GM23338 (cell line): Measurements from ENCODE around the gene NELFA. TPM values are rescaled to one million over a fixed set of nuclear protein-coding genes. Genes with fewer than 3 reads are reported as not detected.
A peak's percentile ranks its signal among the peaks of the same experiment; 100 is the strongest.
"Not testable (repeated sequence)": the region's sequence is repeated elsewhere in the genome, so short reads cannot be mapped to it uniquely, and the experiment has no call there.

ENCODE experiments used
- ATAC-seq: fragments of 200-7000 bp; cut with Tn5 transposase; 3 replicates; pipeline ENCODE4 v1.9.1; 2020
- DNase-seq: peaks from one replicate; pipeline ENCODE4 v3.0.0-alpha.2; 2015; ENCODE audit warnings: low spot score
- H2AFZ ChIP-seq: fragments of 200-600 bp; sonication (generic); 2 replicates; pipeline ENCODE4 v1.8.0; 2016; ENCODE audit warnings: antibody characterized with exemption, mild to moderate bottlenecking, moderate library complexity
- H3F3A ChIP-seq: fragments of 200-600 bp; sonication (generic); replicated peaks from 2 replicates; pipeline ENCODE4 v1.8.0; 2017; ENCODE audit warnings: antibody characterized with exemption, mixed run types, low read depth
- H3K27ac ChIP-seq: fragments of 200-600 bp; sonication (generic); 2 replicates; pipeline ENCODE4 v1.6.1; 2016; ENCODE audit warnings: low read depth
- H3K27me3 ChIP-seq: fragments of 200-600 bp; sonication (generic); 2 replicates; pipeline ENCODE4 v1.8.0; 2016; ENCODE audit warnings: mild to moderate bottlenecking, mixed run types, moderate library complexity; ENCODE audit not compliant: insufficient read depth
- H3K36me3 ChIP-seq: fragments of 200-600 bp; sonication (generic); 2 replicates; pipeline ENCODE4 v1.8.0; 2016; ENCODE audit warnings: mild to moderate bottlenecking; ENCODE audit not compliant: insufficient read depth
- H3K4me1 ChIP-seq: fragments of 200-600 bp; sonication (generic); 2 replicates; pipeline ENCODE4 v1.8.0; 2016; ENCODE audit warnings: mild to moderate bottlenecking, moderate library complexity; ENCODE audit not compliant: insufficient read depth
- H3K4me2 ChIP-seq: fragments of 200-600 bp; sonication (generic); 2 replicates; pipeline ENCODE4 v1.7.1; 2017; ENCODE audit warnings: mixed run types
- H3K4me3 ChIP-seq: fragments of 200-600 bp; sonication (generic); 2 replicates; pipeline ENCODE4 v1.6.1; 2016; ENCODE audit warnings: mixed run types
- H3K79me2 ChIP-seq: fragments of 200-600 bp; sonication (generic); replicated peaks from 2 replicates; pipeline ENCODE4 v1.8.0; 2017; ENCODE audit warnings: mild to moderate bottlenecking; ENCODE audit not compliant: insufficient read depth
- H3K9me2 ChIP-seq: fragments of 200-600 bp; sonication (generic); 2 replicates; pipeline ENCODE4 v1.8.0; 2017; ENCODE audit not compliant: insufficient read depth
- H4K20me1 ChIP-seq: fragments of 200-600 bp; sonication (generic); replicated peaks from 2 replicates; pipeline ENCODE4 v1.8.0; 2017; ENCODE audit warnings: mild to moderate bottlenecking; ENCODE audit not compliant: insufficient read depth
- H3K27ac Mint-ChIP-seq: 2 replicates; pipeline ENCODE4 v1.8.0; 2020; ENCODE audit warnings: inconsistent platforms, mild to moderate bottlenecking, moderate library complexity, mixed read lengths
- H3K27me3 Mint-ChIP-seq: 3 replicates; pipeline ENCODE4 v1.8.0; 2022; ENCODE audit warnings: low read depth, mild to moderate bottlenecking, moderate library complexity, mixed read lengths, inconsistent platforms; ENCODE audit not compliant: insufficient read depth, poor library complexity
- H3K36me3 Mint-ChIP-seq: 3 replicates; pipeline ENCODE4 v1.8.0; 2021; ENCODE audit warnings: low read depth, mild to moderate bottlenecking, inconsistent platforms, moderate library complexity, mixed read lengths
- H3K4me1 Mint-ChIP-seq: 3 replicates; pipeline ENCODE4 v1.8.0; 2020; ENCODE audit warnings: mild to moderate bottlenecking, inconsistent platforms, mixed read lengths
- H3K4me3 Mint-ChIP-seq: 3 replicates; pipeline ENCODE4 v1.8.0; 2021; ENCODE audit warnings: moderate library complexity, mild to moderate bottlenecking, inconsistent platforms, mixed read lengths
- H3K9me3 Mint-ChIP-seq: 3 replicates; pipeline ENCODE4 v1.8.0; 2020; ENCODE audit warnings: moderate library complexity, mild to moderate bottlenecking, inconsistent platforms, mixed read lengths
- EZH2 ChIP-seq: fragments of 200-600 bp; sonication (generic); IDR thresholded peaks from one replicate; pipeline ENCODE4 v1.8.0; 2017; ENCODE audit warnings: antibody characterized with exemption, mild to moderate bottlenecking, low read depth; ENCODE audit not compliant: unreplicated experiment
- NANOG ChIP-seq: IDR thresholded peaks from 2 replicates; pipeline ENCODE4 v1.6.1; 2016; ENCODE audit warnings: antibody characterized with exemption, borderline replicate concordance
- STAT1 ChIP-seq: IDR thresholded peaks from one replicate; pipeline ENCODE4 v1.6.1; 2016; ENCODE audit warnings: antibody characterized with exemption; ENCODE audit not compliant: unreplicated experiment
- ZNF114 ChIP-seq: fragments of 250-450 bp; sonication (Bioruptor Pico); IDR thresholded peaks from 2 replicates; pipeline ENCODE4 v1.5.0; 2020; ENCODE audit warnings: mild to moderate bottlenecking, moderate library complexity
- ZNF331 ChIP-seq: fragments of 250-450 bp; sonication (Bioruptor Pico); IDR thresholded peaks from 2 replicates; pipeline ENCODE4 v1.5.0; 2020; ENCODE audit warnings: low read depth, mild to moderate bottlenecking, moderate library complexity
- polyA plus RNA-seq: library from polyadenylated mRNA; unstranded; fragments of >200 nt; fragmentation: Nextera tagmentation; extraction: Ambion mirVana; gene quantifications from 2 replicates; pipeline ENCODE4 v1.2.1, GENCODE V29; 2016
- total RNA-seq: library from RNA; depleted of rRNA; stranded (reverse); fragments of >200 nt; shearing (Covaris generic); gene quantifications from 2 replicates; pipeline ENCODE4 v1.2.3, GENCODE V29; 2014

NELFA gene
- total and polyA plus RNA-seq, 2 experiments from 2014 or later = 62.8 to 63.3 TPM

GRCh38 chr4:2025817-2026216 lies 17.0 kb upstream of the NELFA start:
- no peak overlapping the region for H3K27ac Mint-ChIP-seq
- no peaks in the 10 kb centered on the region for H3K4me1 ChIP-seq
- H3K27me3 Mint-ChIP-seq = peaks cover 20% of the 10 kb centered on the region
- H4K20me1 ChIP-seq = no peaks in the 10 kb centered on the region
- no peak overlapping the region for H3K4me3 ChIP-seq
- no peak overlapping the region for H3K4me3 Mint-ChIP-seq
- no peaks in the 10 kb centered on the region for H3K9me2 ChIP-seq
- H3K79me2 ChIP-seq = no peaks in the 10 kb centered on the region
- no peak overlapping the region for H2AFZ ChIP-seq
- no peak overlapping the region for H3K27ac ChIP-seq
- TF ChIP-seq ZNF331 (CRISPR knock-in tag) = no peak
- peaks cover 3% of the 10 kb centered on the region; the same call in 1 of the 3 replicates for H3K36me3 Mint-ChIP-seq
- H3K4me1 Mint-ChIP-seq = peaks cover 11% of the 10 kb centered on the region; the same call in 2 of the 3 replicates
- DNase-seq = no peak
- H3K27me3 ChIP-seq = 0 out of 2 replicates have a peak, but pooled peaks cover 3% of the 10 kb centered on the region
- no peak for ATAC-seq
- no peak overlapping the region for H3K4me2 ChIP-seq
- H3F3A ChIP-seq = no peaks in the 10 kb centered on the region
- H3K9me3 Mint-ChIP-seq = peaks cover 17% of the 10 kb centered on the region
- no peaks in the 10 kb centered on the region for H3K36me3 ChIP-seq

- TF ChIP-seq STAT1 = no peak
- TF ChIP-seq ZNF114 (CRISPR knock-in tag) = no peak
- no peak for TF ChIP-seq EZH2
- TF ChIP-seq NANOG = no peak
- TF ChIP-seq ZNF331 (CRISPR knock-in tag) = no peak
- no peaks in the 10 kb centered on the region for H4K20me1 ChIP-seq
- H3K4me2 ChIP-seq = no peak overlapping the region
- H3K27ac Mint-ChIP-seq = no peak overlapping the region
- H3K4me1 ChIP-seq = no peaks in the 10 kb centered on the region
- no peaks in the 10 kb centered on the region for H3K79me2 ChIP-seq
- no peaks in the 10 kb centered on the region for H3K36me3 ChIP-seq
- no peaks in the 10 kb centered on the region for H3K27me3 ChIP-seq
- H3K4me3 Mint-ChIP-seq = no peak overlapping the region
- no peaks in the 10 kb centered on the region for H3K9me2 ChIP-seq
- H3K27me3 Mint-ChIP-seq = peaks cover 22% of the 10 kb centered on the region
- H3K9me3 Mint-ChIP-seq = peaks cover 17% of the 10 kb centered on the region
- ATAC-seq = no peak
- peaks cover 11% of the 10 kb centered on the region; the same call in 2 of the 3 replicates for H3K4me1 Mint-ChIP-seq
- H3K36me3 Mint-ChIP-seq = peaks cover 3% of the 10 kb centered on the region; the same call in 1 of the 3 replicates
- no peak overlapping the region for H3K4me3 ChIP-seq
- H3K27ac ChIP-seq = no peak overlapping the region
- no peak overlapping the region for H2AFZ ChIP-seq
- no peaks in the 10 kb centered on the region for H3F3A ChIP-seq
- no peak for DNase-seq
Measured at GRCh38 chr4:2024683-2025082, 15.9 kb upstream of the NELFA start.

- 0 out of 2 replicates have a peak overlapping the region, but pooled peaks have one; percentile 49 for H2AFZ ChIP-seq
- not testable (repeated sequence) for H3K4me3 Mint-ChIP-seq, H3K27ac Mint-ChIP-seq
Measured at GRCh38 chr4:2021358-2022018, 12.7 kb upstream of the NELFA start.

More at GRCh38 chr4:2021358-2022018, 12.7 kb upstream of the NELFA start:
- not testable (repeated sequence) for H3K9me2 ChIP-seq, H3K36me3 ChIP-seq, H3K4me2 ChIP-seq, H3K9me3 Mint-ChIP-seq, H3K36me3 Mint-ChIP-seq, H3K79me2 ChIP-seq, H3K27ac ChIP-seq, H3F3A ChIP-seq, H3K27me3 ChIP-seq, ATAC-seq, H4K20me1 ChIP-seq, H3K4me3 ChIP-seq, H3K4me1 ChIP-seq
- Mint-ChIP-seq H3K27me3 (peaks cover 17% of the 10 kb centered on the region), H3K4me1 (peaks cover 11% of the 10 kb centered on the region; the same call in 2 of the 3 replicates)
- peak; percentile 58 for DNase-seq
